COLO829 (cell line): ENCODE results near the gene LRRC7.
A peak's percentile ranks its signal among the peaks of the same experiment; 100 is the strongest.

Source experiments
- DNase-seq: peaks from one replicate; pipeline ENCODE4 v3.0.0; 2012; ENCODE audit warnings: low spot score

Gene LRRC7

GRCh38 chr1:69589799-69590198 is 22.1 kb downstream of the LRRC7 start:
- DNase-seq = no peak

DNA sequence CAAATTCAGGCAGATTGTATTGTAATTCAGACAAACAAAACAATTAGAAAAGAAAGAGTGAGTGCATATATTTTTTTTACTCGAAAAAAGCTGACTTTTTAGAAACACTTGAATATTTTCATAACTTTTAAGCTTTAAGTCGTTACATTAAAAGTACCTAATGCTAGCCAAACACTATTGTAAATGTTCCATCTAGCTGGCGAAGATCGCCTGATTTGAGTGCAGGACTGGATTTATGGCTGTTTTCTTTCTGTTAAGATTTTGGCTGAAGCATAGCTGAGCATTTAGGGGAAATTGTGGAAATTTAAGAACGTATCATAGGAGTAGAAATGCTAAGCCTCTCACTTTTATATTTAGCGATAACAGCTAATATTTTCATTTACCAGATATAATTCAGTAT is 24.6 kb downstream of the LRRC7 start:
- DNase-seq = no peak

GRCh38 chr1:69595486-69595885 is 27.8 kb downstream of the LRRC7 start:
- DNase-seq = no peak

DNA sequence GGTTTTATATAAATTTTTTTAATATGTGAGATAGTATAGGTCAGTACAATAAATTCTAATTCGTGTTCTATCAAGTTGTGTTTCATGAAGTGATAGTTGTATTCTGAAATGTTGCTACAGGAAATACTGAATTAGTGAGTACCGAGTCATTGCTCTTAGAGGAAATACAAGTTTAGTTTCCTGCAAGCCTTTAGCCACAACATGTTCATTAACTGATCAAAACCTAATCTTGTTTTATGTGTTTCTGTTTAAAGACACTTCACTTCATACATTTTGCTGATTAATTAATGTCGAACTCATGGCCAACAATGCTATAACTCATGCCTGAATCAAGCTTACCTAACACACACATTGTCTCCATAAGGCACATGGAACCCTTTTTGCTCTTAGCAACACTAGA is 43.6 kb downstream of the LRRC7 start:
- no peak for DNase-seq

DNA sequence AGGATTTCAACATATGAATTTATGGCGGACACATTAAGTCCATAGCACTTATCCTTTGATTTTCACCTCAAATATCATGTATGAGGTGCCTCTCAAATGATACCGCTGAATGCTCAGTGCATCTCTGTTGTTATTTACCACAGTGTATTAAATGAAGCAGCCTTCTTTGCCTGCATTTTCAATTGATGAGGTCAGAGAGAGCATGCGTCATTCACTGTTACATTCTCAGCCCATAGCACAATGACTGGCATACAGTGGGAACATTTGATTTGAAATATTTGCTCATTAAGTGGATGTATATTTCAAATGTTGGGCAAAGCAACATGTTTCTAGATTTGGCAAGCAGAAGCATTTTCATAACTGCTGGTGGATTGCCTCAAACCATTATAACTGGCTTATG is 45.7 kb downstream of the LRRC7 start:
- no peak for DNase-seq

GRCh38 chr1:69638673-69639072 is 71.0 kb downstream of the LRRC7 start:
- no peak for DNase-seq

- DNase-seq = no peak
Measured at GRCh38 chr1:69639159-69639558, 71.4 kb downstream of the LRRC7 start.

DNA sequence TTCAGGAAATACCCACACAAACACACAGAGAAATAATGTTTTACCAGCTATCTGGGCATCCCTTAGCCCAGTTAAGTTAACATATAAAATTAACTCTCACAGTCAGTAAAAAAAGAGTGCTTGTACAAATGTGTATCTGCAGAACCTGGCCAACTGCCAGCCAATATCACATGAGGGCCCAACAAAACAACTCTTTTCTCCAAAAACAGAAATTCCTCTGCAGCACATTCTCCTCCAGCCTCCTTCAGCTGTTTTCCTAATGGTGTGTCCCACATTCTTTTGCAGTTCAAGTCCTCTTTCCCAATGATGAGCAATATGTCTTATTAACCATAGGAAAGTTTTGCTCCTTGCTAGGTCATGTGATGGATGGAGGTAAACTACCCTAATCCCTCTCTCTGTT is 75.5 kb downstream of the LRRC7 start:
- DNase-seq = no peak

- no peak for DNase-seq
Measured at GRCh38 chr1:69645477-69645876, 77.8 kb downstream of the LRRC7 start.

GRCh38 chr1:69648486-69648885 is 80.8 kb downstream of the LRRC7 start:
- DNase-seq = no peak

GRCh38 chr1:69649383-69649990 is 81.8 kb downstream of the LRRC7 start:
- no peak for DNase-seq

DNA sequence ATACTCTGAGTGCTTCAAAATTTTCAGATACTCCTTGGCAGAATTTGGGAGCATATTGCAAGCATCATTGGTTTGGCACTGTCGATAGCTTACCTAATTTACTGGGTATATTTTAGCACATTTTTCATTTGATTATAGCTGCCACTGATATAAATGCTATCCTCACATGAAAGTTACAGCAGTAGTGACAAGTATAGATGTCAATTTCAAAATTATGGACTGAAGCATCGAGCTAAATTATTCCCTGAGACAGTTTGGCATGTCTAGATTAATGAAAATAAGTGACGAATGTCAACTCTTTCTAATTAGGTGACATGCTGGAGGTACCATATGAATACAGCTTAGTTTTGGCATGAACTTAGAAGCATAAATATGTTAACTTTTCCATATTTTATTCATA is 83.1 kb downstream of the LRRC7 start:
- no peak for DNase-seq

- DNase-seq = no peak
Measured at GRCh38 chr1:69651656-69652055, 83.9 kb downstream of the LRRC7 start.

DNA sequence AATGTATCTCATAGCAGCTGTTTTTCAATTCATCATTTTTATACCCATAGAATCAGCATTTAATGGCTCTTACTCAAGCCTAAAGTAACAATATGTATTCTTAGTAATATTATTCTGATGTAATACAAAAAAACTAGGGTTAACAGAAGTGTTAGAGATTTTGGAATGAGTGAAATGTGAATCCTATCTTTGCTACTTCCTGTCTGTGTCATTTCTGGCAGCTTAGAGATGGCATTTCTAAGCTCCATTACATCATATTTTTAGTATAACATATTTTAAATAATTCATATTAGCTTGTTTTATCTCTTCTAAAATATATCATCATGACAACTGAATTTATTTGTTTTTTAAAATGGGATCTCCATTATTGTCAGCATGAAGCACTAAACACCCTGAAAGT is 90.2 kb downstream of the LRRC7 start:
- no peak for DNase-seq

DNA sequence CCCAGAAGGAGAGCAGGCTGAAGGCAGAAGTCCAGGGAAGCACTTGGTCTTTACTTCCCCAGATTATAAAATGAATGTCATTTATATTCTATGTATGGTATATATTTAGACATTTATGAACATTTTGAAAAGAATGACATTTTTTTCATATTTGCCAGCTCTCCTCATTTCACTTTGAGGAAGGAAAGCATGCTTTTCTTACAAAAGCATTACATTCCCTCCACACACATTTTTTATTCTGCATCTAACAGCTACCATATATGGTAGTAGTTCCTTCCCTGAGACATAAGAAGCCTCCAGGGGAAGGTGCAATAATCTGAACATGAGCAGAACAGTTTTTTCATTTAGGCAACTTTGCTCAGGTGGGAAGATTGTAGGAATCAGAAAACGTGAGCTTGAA is 94.0 kb downstream of the LRRC7 start:
- no peak for DNase-seq

GRCh38 chr1:69662321-69662720 is 94.6 kb downstream of the LRRC7 start:
- DNase-seq = no peak

DNA sequence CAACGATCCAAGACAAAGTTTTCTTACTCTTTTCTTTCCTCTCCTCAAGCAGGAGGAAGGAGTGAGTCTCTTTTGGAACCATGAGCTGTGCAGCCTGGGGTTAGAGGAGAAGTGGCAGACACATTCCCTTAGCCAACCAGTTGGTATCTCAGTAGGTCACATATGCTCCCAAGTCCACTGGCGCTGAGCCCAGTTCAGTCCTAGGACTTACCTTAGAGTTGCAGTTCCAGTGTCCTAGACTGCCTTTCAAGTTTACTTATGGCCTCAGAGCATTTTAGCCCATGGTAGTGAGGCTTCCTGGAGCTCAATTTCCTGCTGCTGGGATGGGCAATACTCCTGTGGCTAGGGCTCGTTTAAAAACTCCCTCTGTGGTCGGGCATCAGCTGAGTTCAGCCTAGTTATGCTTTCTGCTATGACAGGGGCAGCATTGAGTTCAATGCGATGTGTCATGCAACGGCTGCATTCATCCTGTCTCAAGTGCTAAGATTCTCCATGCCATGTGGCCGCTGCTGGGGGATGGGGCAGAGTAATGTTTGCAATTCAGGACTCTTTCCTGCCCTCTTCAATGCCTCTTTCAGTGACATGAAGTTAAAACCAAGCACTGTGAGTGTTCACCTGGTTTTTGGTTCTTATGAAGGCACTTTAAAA is 103.8 kb downstream of the LRRC7 start:
- peak; percentile 32 for DNase-seq

DNA sequence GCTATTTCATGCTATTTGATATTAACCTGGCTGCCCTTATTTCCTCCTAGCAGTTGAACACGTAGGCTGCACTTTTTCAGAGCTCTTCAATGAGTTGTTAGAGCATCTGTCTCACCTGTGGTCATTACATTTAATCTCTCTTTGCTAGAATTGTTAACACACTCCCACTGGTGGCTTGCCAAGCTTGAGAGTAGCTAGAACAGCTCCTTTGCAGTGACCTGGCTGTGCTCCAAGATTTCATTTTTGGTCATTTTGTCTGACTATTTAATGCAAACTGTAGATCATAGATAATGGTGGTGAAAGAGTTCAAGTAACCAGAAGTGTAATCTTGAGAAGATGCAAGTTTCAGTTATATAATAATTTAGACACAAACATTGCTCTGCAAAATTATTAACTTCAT is 105.6 kb downstream of the LRRC7 start:
- no peak for DNase-seq

- no peak for DNase-seq
Measured at GRCh38 chr1:69679965-69680364, 112.2 kb downstream of the LRRC7 start.

DNA sequence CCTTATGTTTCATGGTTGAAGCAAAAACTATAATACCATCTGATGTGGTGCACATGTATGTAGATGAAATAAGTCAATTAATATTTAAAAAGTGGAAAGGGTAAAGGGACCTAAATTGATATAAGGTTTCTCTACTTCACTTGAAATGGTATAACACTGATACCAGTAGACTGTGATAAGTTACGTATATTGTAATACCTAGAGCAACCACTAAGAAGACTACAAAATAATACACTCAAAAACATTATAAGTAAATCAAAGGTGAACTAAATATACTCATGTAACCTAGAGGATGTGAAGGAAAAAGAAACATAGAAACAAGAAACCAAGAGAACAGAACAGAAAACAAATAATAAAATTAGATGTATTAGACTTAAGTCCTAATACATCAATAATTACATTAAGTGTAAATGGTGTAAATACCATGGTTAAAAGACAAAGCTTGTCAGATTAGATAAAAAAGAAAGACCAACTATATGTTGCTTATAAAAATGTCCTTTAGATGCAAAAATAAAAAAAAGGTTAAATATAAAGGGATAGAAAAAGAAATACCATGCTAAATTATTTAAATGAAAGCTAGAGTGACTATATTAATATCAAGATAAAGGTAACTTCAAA is 118.8 kb downstream of the LRRC7 start:
- DNase-seq = no peak

- DNase-seq = no peak
Measured at GRCh38 chr1:69688193-69688592, 120.5 kb downstream of the LRRC7 start.

DNA sequence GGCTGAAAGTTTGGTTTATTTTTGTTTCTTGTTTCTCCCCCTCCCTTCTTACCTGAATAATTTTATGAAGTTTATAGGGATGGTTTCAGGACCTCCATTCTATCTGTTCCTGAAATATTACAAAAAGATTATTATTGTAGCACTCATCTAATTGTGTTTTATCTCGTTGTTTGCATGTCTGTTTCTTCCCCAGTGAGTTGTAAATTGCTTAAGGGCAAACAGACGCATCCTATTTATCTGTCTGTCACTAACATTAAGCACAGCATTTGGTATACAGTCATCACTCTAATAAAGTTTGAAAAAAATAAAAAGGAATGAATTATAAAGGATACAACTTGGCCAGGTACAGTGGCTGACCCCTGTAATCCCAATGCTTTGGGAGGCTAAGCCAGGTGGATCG is 123.5 kb downstream of the LRRC7 start:
- no peak for DNase-seq

DNA sequence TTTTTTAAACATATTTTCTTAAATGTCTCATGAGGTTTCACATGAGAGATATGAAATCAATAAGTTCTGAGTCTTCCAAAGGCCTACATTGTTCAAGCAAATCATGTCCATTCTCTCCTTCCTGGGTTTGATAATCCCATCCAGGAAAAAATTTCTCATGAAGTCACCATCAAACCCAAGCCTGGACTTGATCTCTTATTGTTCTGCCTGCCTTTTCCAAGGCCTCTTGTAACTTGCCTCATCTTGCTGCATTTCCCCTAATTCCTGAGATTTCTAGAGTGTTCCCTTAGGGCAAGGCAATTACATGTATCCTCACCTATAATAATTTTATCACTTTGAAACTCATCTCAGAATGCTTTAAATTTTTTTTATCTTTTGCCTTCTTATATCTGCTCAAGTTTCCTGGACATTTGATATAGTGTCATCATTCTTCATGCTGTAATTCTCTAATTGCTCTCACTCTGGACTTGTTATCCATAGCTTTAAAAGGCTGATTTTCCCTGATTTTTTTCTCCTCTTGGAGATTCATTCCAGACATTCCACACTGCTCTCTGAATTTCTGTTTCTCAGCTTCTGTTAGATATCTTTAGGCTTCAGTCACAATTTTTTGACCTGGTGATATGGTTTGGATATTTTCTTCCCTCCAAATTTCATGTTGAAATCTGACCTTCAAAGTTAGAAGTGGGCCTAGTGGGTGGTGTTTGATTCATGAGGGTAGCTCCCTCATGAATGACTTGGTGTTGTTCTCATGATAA is 126.4 kb downstream of the LRRC7 start:
- DNase-seq = no peak
